ENCODE results near the gene NLRP1. TPM values are rescaled to one million over a fixed set of nuclear protein-coding genes. Genes with fewer than 3 reads are reported as not detected.

The NLRP1 gene
- total RNA-seq, 4 donors from 2014 or later: 15.4 to 19.5 (median 18.0) TPM

DNA sequence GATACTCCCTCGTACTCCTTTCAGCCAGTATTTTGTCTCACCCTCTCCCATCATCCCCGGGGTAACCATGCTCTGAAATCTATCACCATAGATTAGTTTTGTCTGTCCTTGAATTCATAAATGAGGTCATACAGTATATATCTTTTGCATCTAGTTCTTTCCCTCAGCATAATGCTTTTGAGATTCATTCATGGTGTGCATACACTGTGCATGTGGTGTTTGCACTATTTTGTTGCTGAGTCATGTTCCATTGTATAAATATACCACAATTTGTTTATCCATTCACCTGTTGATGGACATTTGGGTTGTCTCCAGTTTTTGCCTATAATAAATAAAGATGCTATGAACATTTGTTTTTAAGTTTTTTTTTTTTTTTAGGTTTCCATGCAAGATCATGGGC lies 34.2 kb upstream of the NLRP1 start:
- no peak for DNase-seq (ENCODE audit: extremely low spot score)
- intact Hi-C loops (cut with DNase I): no loop called here
- 63% methylated on average over 2 of the region's 2 CpGs for WGBS
- no peaks in the 10 kb centered on the region for H3K36me3 ChIP-seq
- TF ChIP-seq POLR2AphosphoS5 (IDR thresholded peaks at IDR 0.05) (no peak), EP300 (IDR thresholded peaks at IDR 0.05) (no peak), POLR2A (IDR thresholded peaks at IDR 0.05; ENCODE audit: low read depth) (no peak)
- TF ChIP-seq, protein P1, sequence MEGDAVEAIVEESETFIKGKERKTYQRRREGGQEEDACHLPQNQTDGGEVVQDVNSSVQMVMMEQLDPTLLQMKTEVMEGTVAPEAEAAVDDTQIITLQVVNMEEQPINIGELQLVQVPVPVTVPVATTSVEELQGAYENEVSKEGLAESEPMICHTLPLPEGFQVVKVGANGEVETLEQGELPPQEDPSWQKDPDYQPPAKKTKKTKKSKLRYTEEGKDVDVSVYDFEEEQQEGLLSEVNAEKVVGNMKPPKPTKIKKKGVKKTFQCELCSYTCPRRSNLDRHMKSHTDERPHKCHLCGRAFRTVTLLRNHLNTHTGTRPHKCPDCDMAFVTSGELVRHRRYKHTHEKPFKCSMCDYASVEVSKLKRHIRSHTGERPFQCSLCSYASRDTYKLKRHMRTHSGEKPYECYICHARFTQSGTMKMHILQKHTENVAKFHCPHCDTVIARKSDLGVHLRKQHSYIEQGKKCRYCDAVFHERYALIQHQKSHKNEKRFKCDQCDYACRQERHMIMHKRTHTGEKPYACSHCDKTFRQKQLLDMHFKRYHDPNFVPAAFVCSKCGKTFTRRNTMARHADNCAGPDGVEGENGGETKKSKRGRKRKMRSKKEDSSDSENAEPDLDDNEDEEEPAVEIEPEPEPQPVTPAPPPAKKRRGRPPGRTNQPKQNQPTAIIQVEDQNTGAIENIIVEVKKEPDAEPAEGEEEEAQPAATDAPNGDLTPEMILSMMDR (IDR thresholded peaks at IDR 0.05): no peak
- H3K9me3 ChIP-seq: no peaks in the 10 kb centered on the region
- H3K4me3 ChIP-seq: no peak overlapping the region
- peaks cover 0 to 39% (median 0%) of the 10 kb centered on the region in 4 donors for H3K27me3 ChIP-seq
- no peaks in the 10 kb centered on the region for H3K4me1 ChIP-seq
- no peak overlapping the region for H3K27ac ChIP-seq (replicated peaks in 1 of 4)

DNA sequence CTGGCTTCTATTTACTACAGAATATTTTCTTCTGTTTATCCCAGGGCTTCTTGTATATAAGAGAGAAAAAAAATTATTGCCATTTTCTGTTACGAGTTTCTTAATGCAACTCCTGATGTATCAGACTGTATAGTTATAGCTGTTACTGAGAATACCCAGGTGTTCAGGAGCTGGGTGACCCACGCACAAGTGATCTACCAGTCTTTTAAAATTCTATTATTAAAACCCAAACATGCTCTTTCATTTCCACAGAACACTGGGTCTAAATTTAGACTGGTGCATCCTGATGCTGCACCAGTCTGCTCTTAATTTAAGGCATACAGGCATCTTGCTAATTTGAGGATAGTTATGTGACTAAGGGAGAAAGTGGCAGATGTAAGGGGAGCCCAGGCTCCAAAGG lies 31.2 kb upstream of the NLRP1 start:
- Histone ChIP-seq H3K4me1 (no peaks in the 10 kb centered on the region), H3K27ac (replicated peaks in 1 of 4) (no peak overlapping the region), H3K36me3 (no peaks in the 10 kb centered on the region), H3K9me3 (no peaks in the 10 kb centered on the region), H3K27me3 (peaks cover 0 to 26% (median 0%) of the 10 kb centered on the region in 4 donors), H3K4me3 (no peak overlapping the region)
- no peak for DNase-seq (ENCODE audit: extremely low spot score)
- intact Hi-C loops (cut with DNase I): no loop called here
- 60% methylated on average over 2 of the region's 2 CpGs for WGBS
- TF ChIP-seq, protein P1 (IDR thresholded peaks at IDR 0.05): no peak
- TF ChIP-seq EP300 (IDR thresholded peaks at IDR 0.05): no peak
- TF ChIP-seq POLR2A (IDR thresholded peaks at IDR 0.05; ENCODE audit: low read depth): no peak

DNA sequence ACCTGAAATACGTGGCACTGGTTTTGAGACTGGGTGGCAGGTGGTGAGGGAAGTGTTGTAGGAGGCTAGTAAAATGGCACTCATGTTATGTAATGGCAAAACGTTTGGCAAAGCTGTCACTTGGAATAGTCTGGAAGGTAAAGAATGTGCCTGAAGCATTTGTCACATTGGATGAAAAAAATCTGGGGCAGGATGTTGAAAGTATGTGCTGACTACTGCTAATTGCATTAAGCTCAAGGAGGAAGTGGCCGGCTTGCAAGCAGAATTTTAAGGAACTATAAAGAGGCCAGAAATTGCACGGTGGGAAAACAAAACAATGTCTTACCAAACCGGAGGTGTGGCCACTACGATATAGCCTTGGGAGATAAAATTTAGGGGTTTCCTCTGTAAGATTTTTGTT lies 26.6 kb upstream of the NLRP1 start:
- Histone ChIP-seq H3K27ac (replicated peaks in 1 of 4) (no peak overlapping the region), H3K27me3 (peaks cover 0 to 47% (median 0%) of the 10 kb centered on the region in 4 donors), H3K36me3 (no peaks in the 10 kb centered on the region), H3K4me1 (no peaks in the 10 kb centered on the region), H3K9me3 (peaks cover 0 to 1% (median 0%) of the 10 kb centered on the region in 4 donors), H3K4me3 (no peak overlapping the region)
- no peak for DNase-seq (ENCODE audit: extremely low spot score)
- TF ChIP-seq POLR2AphosphoS5 (IDR thresholded peaks at IDR 0.05) (no peak), POLR2A (IDR thresholded peaks at IDR 0.05; ENCODE audit: low read depth) (no peak)
- TF ChIP-seq, protein P1 (IDR thresholded peaks at IDR 0.05): no peak
- 55% methylated on average over 6 of the region's 6 CpGs for WGBS
- intact Hi-C loops (cut with DNase I): no loop called here

DNA sequence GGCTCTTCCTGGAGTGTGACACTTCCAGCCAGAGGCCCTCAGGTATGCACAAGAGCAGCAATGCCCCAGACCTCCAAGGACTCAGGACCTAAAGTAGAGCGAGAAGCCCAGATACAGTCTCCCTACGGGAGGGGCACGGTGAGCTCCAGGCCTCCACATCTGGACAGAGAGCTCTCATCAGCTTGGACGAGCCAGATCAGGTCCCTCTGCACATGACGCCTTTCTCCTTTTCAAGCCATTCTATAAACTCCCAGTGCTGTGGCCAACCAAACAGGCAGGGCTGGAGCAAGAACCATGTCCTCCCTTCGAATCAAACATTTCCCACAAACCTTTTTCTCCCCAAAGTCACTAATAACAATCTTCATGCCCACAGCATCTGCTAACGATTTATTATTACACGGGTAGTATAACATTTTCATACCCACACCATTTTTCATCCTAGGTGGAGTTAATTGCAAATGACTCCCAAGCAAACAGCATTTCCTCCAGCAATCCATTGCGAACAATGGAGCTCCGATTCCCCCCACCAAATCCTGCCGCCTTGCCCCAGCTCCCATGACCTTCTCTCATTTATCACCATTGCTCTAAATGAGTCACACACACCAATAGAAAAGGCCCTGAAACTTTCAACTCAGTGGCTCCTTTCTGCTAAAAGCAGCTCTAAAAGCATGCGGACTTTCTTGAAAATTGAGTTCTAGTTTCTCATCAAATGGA lies 24.2 kb upstream of the NLRP1 start:
- Histone ChIP-seq H3K36me3 (no peaks in the 10 kb centered on the region), H3K27me3 (peaks cover 0 to 60% (median 0%) of the 10 kb centered on the region in 4 donors), H3K4me1 (no peaks in the 10 kb centered on the region), H3K9me3 (peaks cover 0 to 12% (median 3%) of the 10 kb centered on the region in 4 donors), H3K27ac (replicated peaks in 1 of 4) (no peak overlapping the region), H3K4me3 (no peak overlapping the region)
- no peak for DNase-seq (ENCODE audit: extremely low spot score)
- no peak for TF ChIP-seq POLR2AphosphoS5 (IDR thresholded peaks at IDR 0.05)
- no peak for TF ChIP-seq POLR2A (IDR thresholded peaks at IDR 0.05; ENCODE audit: low read depth)
- TF ChIP-seq EP300 (IDR thresholded peaks at IDR 0.05): no peak
- TF ChIP-seq, protein P1 (IDR thresholded peaks at IDR 0.05): no peak
- 47% methylated on average over 11 of the region's 12 CpGs for WGBS
- intact Hi-C loops (cut with DNase I): no loop called here

DNA sequence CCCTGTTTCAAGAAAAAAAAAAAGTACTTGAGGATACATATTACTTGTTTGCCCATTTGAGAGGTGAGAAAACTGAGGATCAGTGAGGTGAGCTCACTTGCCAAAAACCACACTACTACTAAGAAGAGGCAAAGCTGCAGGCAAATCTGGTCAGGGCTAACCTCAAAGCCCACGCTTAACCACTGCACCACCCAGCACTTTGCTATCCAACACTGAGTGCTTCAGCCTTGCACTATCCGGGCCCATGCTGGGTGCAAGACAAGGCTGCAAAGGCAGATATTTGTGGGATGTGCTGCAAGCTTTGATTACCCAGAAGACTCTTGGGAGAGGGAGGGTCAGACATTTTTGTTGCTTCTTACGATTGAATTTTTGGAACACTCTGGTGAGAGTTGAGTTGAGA lies 23.6 kb upstream of the NLRP1 start:
- intact Hi-C loops (cut with DNase I): no loop called here
- no peak overlapping the region for H3K27ac ChIP-seq (replicated peaks in 1 of 4)
- no peak overlapping the region for H3K4me3 ChIP-seq
- DNase-seq (ENCODE audit: extremely low spot score): no peak
- peaks cover 0 to 12% (median 3%) of the 10 kb centered on the region in 4 donors for H3K9me3 ChIP-seq
- no peaks in the 10 kb centered on the region for H3K4me1 ChIP-seq
- TF ChIP-seq POLR2AphosphoS5 (IDR thresholded peaks at IDR 0.05) (no peak), POLR2A (IDR thresholded peaks at IDR 0.05; ENCODE audit: low read depth) (no peak), EP300 (IDR thresholded peaks at IDR 0.05) (no peak)
- TF ChIP-seq, protein P1 (IDR thresholded peaks at IDR 0.05): no peak
- peaks cover 0 to 66% (median 0%) of the 10 kb centered on the region in 4 donors for H3K27me3 ChIP-seq
- WGBS: 63% methylated on average over 3 of the region's 3 CpGs
- no peaks in the 10 kb centered on the region for H3K36me3 ChIP-seq
